Measurements from ENCODE around the gene DOCK9. TPM values are rescaled to one million over a fixed set of nuclear protein-coding genes. Genes with fewer than 3 reads are reported as not detected.

The DOCK9 gene
- total and polyA plus RNA-seq, 9 of the 15 experiments (the other 6 are each of a cell fraction or from before 2014, with no cell fraction given): 3.5 to 25.3 (median 16.7) TPM

GRCh38 chr13:98854448-98854847 is 123.4 kb downstream of the DOCK9 start:
- Histone ChIP-seq H3K9ac (ENCODE audit: insufficient read depth in 1 of 2, low read depth in 2 of 2, low read length in 2 of 2) (no peak overlapping the region), H3K9me3 (replicated peaks; ENCODE audit: control insufficient read depth, insufficient read depth, low read depth, low read length) (no peaks in the 10 kb centered on the region), H2AFZ (ENCODE audit: low read depth, low read length) (no peak overlapping the region), H3K36me3 (ENCODE audit: control insufficient read depth, insufficient read depth, low read length) (peaks cover 25% of the 10 kb centered on the region; the same call in 2 of the 3 replicates), H4K20me1 (replicated peaks; ENCODE audit: control insufficient read depth, insufficient read depth, low read length) (no peaks in the 10 kb centered on the region), H3K4me1 (replicated peaks in 1 of 2; ENCODE audit: control insufficient read depth in 2 of 2, insufficient read depth in 2 of 2, low read length in 2 of 2) (no peaks in the 10 kb centered on the region), H3K4me2 (ENCODE audit: insufficient read depth, low read length) (no peak overlapping the region), H3K9me1 (ENCODE audit: control insufficient read depth, insufficient read depth, low read length) (no peaks in the 10 kb centered on the region), H3K79me2 (ENCODE audit: control insufficient read depth, insufficient read depth, low read length) (no peaks in the 10 kb centered on the region), H3K27ac (ENCODE audit: extremely low read depth, low read depth, low read length) (no peak overlapping the region), H3K4me3 (no peak overlapping the region), H3K27me3 (ENCODE audit: control insufficient read depth in 2 of 2, insufficient read depth in 2 of 2, low read length in 2 of 2) (no peaks in the 10 kb centered on the region)
- in situ Hi-C loops (cut with MboI) (no loop called here), intact Hi-C loops (cut with micrococcal nuclease) (no loop called here)
- FAIRE-seq (no peak), ATAC-seq (no peak), DNase-seq (ENCODE audit: extremely low read depth in 1 of 4, low spot score in 3 of 4) (no peak)
- CTCF ChIA-PET (ENCODE audit: low intra/inter-chr PET ratio): no interaction called here
- WGBS (ENCODE audit: insufficient coverage, low coverage, missing lambda C conversion rate): 91% methylated on average over 6 of the region's 6 CpGs
- no peak for TF ChIP-seq ZBTB7A (IDR thresholded peaks at IDR 0.05; ENCODE audit: borderline replicate concordance, control insufficient read depth, low read depth, low read length)
- BruUV-seq (replicated peaks): no TSS peak
- POLR2A ChIA-PET: no interaction called here

GRCh38 chr13:98853771-98854221 is 124.1 kb downstream of the DOCK9 start:
- Histone ChIP-seq H3K79me2 (ENCODE audit: control insufficient read depth, insufficient read depth, low read length) (no peaks in the 10 kb centered on the region), H3K27me3 (ENCODE audit: control insufficient read depth in 2 of 2, insufficient read depth in 2 of 2, low read length in 2 of 2) (no peaks in the 10 kb centered on the region), H3K4me3 (no peak overlapping the region), H3K27ac (ENCODE audit: extremely low read depth, low read depth, low read length) (no peak overlapping the region), H3K4me1 (replicated peaks in 1 of 2; ENCODE audit: control insufficient read depth in 2 of 2, insufficient read depth in 2 of 2, low read length in 2 of 2) (no peaks in the 10 kb centered on the region), H4K20me1 (replicated peaks; ENCODE audit: control insufficient read depth, insufficient read depth, low read length) (no peaks in the 10 kb centered on the region), H2AFZ (ENCODE audit: low read depth, low read length) (no peak overlapping the region), H3K36me3 (ENCODE audit: control insufficient read depth, insufficient read depth, low read length) (peaks cover 21% of the 10 kb centered on the region; the same call in 2 of the 3 replicates), H3K9me3 (replicated peaks; ENCODE audit: control insufficient read depth, insufficient read depth, low read depth, low read length) (no peaks in the 10 kb centered on the region), H3K9me1 (ENCODE audit: control insufficient read depth, insufficient read depth, low read length) (no peaks in the 10 kb centered on the region), H3K9ac (ENCODE audit: insufficient read depth in 1 of 2, low read depth in 2 of 2, low read length in 2 of 2) (peak overlapping the region in 1 of 2 experiments; percentile 52; a peak in 1 of 4 replicates), H3K4me2 (ENCODE audit: insufficient read depth, low read length) (no peak overlapping the region)
- ATAC-seq (no peak), DNase-seq (ENCODE audit: extremely low read depth in 1 of 4, low spot score in 3 of 4) (no peak), FAIRE-seq (no peak)
- WGBS (ENCODE audit: insufficient coverage, low coverage, missing lambda C conversion rate): 55% methylated on average over 2 of the region's 6 CpGs
- intact Hi-C loops (cut with micrococcal nuclease) (no loop called here), in situ Hi-C loops (cut with MboI) (no loop called here)
- CTCF ChIA-PET (ENCODE audit: low intra/inter-chr PET ratio): no interaction called here
- POLR2A ChIA-PET: no interaction called here
- TF ChIP-seq HDAC2 (IDR thresholded peaks at IDR 0.05) (no peak), ZFP1 (CRISPR knock-in tag; IDR thresholded peaks at IDR 0.05) (no peak), RNF2 (IDR thresholded peaks at IDR 0.05) (no peak), CEBPG (CRISPR knock-in tag; IDR thresholded peaks at IDR 0.05) (no peak), CEBPG (tag; conservative IDR thresholded peaks at IDR 0.05 in 1 of 2, IDR thresholded peaks at IDR 0.05 in 1 of 2) (no peak), NCOA2 (IDR thresholded peaks at IDR 0.05; ENCODE audit: partially characterized antibody in 2 of 2) (no peak), ZNF507 (tag; conservative IDR thresholded peaks at IDR 0.05) (no peak), BRD9 (IDR thresholded peaks at IDR 0.05; ENCODE audit: low read depth, partially characterized antibody) (no peak), ZNF41 (CRISPR knock-in tag; conservative IDR thresholded peaks at IDR 0.05) (no peak), ZC3H8 (IDR thresholded peaks at IDR 0.05) (no peak)
- BruUV-seq (replicated peaks): no TSS peak

Measured in K562 (cell line).